LHCN-M2 (cell line): ENCODE results near the gene PRPS1. TPM values are rescaled to one million over a fixed set of nuclear protein-coding genes. Genes with fewer than 3 reads are reported as not detected.

Experiments used
- total RNA-seq: library from RNA; depleted of rRNA; stranded (reverse); fragments of >200 nt; gene quantifications from 2 replicates; pipeline ENCODE4 v1.2.3, GENCODE V29; 2014; rRNA removed

PRPS1 gene
- total RNA-seq, 1 experiment from 2014 or later, result 42.5 TPM

Other genes with a start within 250 kb of the PRPS1 start
- under 0.01 TPM in 2 replicates for gene FRMPD3, start 178.9 kb upstream of the PRPS1 start, total RNA-seq
- 189 and 245 TPM in 2 replicates for gene TSC22D3, start 147.3 kb downstream of the PRPS1 start, total RNA-seq
- 0.17 TPM in 1 of 2 replicates, not detected in the other for gene NCBP2L, start 149.2 kb downstream of the PRPS1 start, total RNA-seq
- 5.6 and 8.8 TPM in 2 replicates for gene MID2, start 197.4 kb downstream of the PRPS1 start, total RNA-seq